ENCODE data around the gene SLC20A1. TPM values are rescaled to one million over a fixed set of nuclear protein-coding genes. Genes with fewer than 3 reads are reported as not detected.

The SLC20A1 gene
- total RNA-seq, 2 donors from 2014 or later = 77.3 to 124 TPM

GRCh38 chr2:112712903-112713584 is 67.3 kb downstream of the SLC20A1 start:
- peak overlapping the region; percentile 52 for H3K4me3 Mint-ChIP-seq
- ATAC-seq (replicated peaks) = peak; percentile 95
- no peaks in the 10 kb centered on the region for H3K27me3 Mint-ChIP-seq
- H3K4me1 Mint-ChIP-seq = peaks cover 15% of the 10 kb centered on the region
- no peaks in the 10 kb centered on the region for H3K36me3 Mint-ChIP-seq (ENCODE audit: low read depth)
- no peaks in the 10 kb centered on the region for H3K9me3 Mint-ChIP-seq
- peak overlapping the region; percentile 74 for H3K27ac Mint-ChIP-seq

Other genes with a start within 250 kb of the SLC20A1 start
- gene RGPD8, start 212.3 kb upstream of the SLC20A1 start, total RNA-seq = 1 to 10 TPM; 6.1 to 9.5 TPM
- 10 to 100 TPM; 12.7 to 28.1 TPM for gene TTL, start 163.8 kb upstream of the SLC20A1 start, total RNA-seq
- gene POLR1B, start 103.5 kb upstream of the SLC20A1 start, total RNA-seq = 10 to 100 TPM; 30.6 to 59.2 TPM
- 10 to 100 TPM; 25.2 to 28.9 TPM for gene CHCHD5, start 61.3 kb upstream of the SLC20A1 start, total RNA-seq
- not detected for gene NT5DC4, start 75.1 kb downstream of the SLC20A1 start, total RNA-seq
- gene CKAP2L, start 118.7 kb downstream of the SLC20A1 start, total RNA-seq = 10 to 100 TPM; 31.4 to 35.8 TPM
- 10 to 100 TPM in 1 of 2 donors, 1 to 10 TPM in 1; 4.3 to 27.1 TPM for gene IL1A, start 138.6 kb downstream of the SLC20A1 start, total RNA-seq
- under 1 TPM in 1 of 2 donors, not detected in 1; 0.40 TPM for gene IL1B, start 190.8 kb downstream of the SLC20A1 start, total RNA-seq

Measured in activated T-helper 17 cell treated with anti-CD3 and anti-CD28 coated beads, Interleukin-2, amount 50 U/mL, for 72 hours (primary cell).